HPDE6-E6E7 (cell line): ENCODE results near the gene MAPK9.
"Not testable (repeated sequence)": the region's sequence is repeated elsewhere in the genome, so short reads cannot be mapped to it uniquely, and the experiment has no call there.

Experiments
- DNase-seq: peaks from one replicate; pipeline ENCODE4 v3.0.0; 2011; ENCODE audit warnings: missing footprints; ENCODE audit errors: extremely low spot score

Gene MAPK9

DNA sequence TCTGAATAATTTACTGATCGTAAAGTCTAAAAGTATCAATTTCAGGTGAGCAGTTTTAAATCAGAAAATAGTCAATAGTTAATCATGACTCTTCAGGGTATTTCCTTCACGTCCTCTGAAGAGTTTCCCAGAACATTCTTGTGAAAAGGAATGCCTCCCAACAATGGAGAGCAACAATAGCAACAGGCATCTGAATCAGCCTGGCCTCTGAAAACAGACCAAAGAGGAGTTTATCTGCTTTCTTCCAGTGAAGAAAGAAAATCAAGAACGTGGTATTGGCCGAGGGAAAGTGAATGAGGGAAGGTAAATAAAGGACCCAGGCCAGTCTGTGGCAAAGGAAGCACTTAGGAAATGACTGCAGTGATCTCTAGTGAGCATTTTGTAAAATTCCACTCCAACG lies 56.8 kb downstream of the MAPK9 start:
- DNase-seq: no peak

- no peak for DNase-seq
Measured at GRCh38 chr5:180234271-180234670, 57.6 kb downstream of the MAPK9 start.

DNA sequence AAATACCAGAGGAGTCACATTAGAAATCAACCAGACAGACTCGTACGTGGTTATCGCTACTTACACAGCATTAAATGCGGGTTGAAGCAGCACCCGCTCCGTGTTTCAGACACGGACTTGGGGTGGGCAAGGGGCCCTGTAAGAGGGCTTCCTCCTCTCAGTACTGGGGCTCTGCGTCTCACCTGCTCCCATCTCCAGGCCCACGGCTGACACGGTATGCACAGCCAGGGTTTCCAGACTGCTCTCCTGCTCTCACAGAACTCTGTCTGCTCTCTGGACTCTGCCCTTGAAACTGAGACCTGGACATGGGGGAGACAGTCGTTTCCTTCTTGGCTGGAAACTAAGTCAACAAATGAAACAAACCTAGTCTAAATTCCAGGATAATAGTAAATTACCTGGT lies 58.2 kb downstream of the MAPK9 start:
- DNase-seq: no peak

- no peak for DNase-seq
Measured at GRCh38 chr5:180230017-180230416, 61.9 kb downstream of the MAPK9 start.

- DNase-seq: no peak
Measured at GRCh38 chr5:180222056-180222455, 69.8 kb downstream of the MAPK9 start.

GRCh38 chr5:180217797-180218196 lies 74.1 kb downstream of the MAPK9 start:
- DNase-seq: no peak

DNA sequence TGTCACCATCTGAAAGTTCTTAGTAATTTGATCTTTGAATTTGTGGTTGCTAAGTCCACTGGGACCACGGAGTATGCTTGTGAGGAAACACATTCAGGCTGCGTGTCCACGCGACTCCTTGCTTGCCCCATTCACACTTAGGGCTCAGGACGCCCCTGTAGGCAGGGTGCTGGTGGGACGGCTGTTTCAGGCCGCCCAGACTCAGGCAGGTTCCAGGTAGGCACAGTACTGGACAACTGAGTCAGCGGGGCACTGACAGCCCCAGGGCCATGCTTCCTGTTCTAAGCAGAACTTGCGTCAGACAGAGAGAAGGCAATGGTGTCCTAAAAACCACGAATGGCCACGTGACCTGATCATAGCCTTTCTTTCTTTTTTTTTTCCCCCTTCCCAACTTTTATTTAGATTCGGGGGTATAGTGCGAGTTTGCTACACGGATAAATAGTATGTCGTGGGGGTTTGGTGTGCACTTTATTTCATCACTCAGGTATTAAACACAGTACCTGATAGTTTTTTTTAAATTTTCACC lies 75.2 kb downstream of the MAPK9 start:
- no peak for DNase-seq

DNA sequence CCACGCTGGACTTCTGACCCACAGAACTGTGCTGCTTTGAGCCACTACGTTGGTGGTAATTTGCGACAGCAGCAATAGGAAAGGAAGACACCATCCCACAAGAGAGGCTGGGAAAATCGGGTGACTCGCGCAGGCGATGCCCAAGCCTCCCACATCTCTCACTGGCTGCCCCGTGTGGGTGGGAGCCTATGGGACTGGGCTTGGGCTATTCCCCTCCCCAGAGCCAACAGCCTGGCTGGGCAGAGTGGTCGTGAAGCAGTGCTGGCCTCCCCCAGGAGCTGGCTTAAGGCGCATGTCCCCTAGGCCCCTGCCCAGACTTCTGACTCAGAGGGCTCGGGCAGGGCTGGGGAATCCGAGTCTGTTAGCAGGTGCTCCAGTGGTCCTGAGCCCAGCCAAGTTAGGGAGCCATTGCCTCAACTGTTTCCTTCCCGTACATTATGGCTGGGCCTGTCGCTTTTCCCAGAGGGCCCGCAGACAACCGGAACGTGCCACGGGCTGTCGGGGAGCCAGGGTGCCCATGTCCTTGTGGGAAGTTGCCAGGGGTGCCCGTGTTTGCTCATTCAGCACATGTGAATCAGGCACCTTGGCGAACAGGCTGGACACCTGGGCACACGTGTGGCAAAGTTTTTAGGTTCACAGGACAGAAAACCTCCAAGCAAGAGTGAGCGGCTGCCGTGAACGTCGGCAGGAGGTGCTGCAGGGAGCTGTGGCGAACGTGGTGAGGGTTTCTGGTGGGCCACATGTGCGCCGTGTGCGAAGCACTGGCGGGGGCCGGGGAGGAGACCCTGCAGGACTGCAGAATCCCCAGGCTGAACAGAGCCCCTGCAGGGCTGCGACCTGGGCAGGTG lies 75.9 kb downstream of the MAPK9 start:
- no peak for DNase-seq

DNA sequence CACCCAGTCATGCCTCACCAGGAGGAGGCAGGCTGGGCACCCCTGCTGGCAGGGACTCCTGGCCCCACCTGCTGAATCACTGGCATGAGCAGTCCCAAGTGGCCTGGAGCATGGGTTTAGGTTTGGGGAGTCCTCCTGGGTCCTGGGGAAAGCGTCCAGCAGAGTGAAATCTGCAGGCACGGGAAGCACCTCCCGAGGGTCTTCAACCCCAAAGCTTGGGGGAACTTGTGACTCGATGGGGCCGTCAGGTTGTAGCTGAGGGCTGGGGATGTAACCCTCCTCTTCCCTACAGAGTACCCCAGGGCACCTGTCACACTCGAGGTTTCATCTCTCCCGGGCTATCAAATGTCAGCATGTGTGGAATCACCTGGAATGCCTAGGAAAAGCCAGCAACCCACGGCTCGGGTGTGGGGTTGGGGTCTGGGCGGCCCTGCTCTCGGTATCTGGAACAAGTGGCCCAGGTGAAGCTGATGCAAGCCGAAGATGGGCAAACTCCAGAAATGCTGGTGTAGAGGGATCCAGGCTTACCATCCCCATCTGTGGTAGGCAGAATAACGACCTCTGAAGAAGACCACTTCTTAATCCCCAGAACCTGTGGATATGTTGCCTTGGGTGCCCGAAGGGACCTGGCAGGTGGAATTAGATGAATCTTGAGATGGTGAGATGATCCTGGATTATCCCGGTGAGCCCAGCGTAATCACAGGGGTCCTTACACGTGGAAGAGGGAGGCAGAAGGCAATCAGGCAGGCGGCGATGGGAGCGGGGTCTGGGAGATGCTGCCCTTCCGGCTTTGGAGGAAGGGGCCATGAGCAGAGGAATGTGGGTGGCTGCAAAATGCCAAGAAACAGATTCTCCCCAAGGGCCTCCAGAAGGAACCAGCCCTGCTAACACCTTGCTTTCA lies 76.8 kb downstream of the MAPK9 start:
- no peak for DNase-seq

GRCh38 chr5:180213657-180214207 lies 78.2 kb downstream of the MAPK9 start:
- DNase-seq: no peak

- no peak for DNase-seq
Measured at GRCh38 chr5:180213256-180213600, 78.7 kb downstream of the MAPK9 start.

- DNase-seq: no peak
Measured at GRCh38 chr5:180212363-180213255, 79.3 kb downstream of the MAPK9 start.

- no peak for DNase-seq
Measured at GRCh38 chr5:180211761-180212035, 80.2 kb downstream of the MAPK9 start.

GRCh38 chr5:180210961-180211760 lies 80.7 kb downstream of the MAPK9 start:
- DNase-seq: no peak

GRCh38 chr5:180210077-180210476 lies 81.8 kb downstream of the MAPK9 start:
- DNase-seq: not testable (repeated sequence)

GRCh38 chr5:180209137-180209581 lies 82.7 kb downstream of the MAPK9 start, which contains the start of gene RASGEF1C:
TSS of gene RASGEF1C (minus strand) at chr5:180209211. CDS start at chr5:180138052, 71,159 bp downstream.
- DNase-seq: peak; percentile 74

DNA sequence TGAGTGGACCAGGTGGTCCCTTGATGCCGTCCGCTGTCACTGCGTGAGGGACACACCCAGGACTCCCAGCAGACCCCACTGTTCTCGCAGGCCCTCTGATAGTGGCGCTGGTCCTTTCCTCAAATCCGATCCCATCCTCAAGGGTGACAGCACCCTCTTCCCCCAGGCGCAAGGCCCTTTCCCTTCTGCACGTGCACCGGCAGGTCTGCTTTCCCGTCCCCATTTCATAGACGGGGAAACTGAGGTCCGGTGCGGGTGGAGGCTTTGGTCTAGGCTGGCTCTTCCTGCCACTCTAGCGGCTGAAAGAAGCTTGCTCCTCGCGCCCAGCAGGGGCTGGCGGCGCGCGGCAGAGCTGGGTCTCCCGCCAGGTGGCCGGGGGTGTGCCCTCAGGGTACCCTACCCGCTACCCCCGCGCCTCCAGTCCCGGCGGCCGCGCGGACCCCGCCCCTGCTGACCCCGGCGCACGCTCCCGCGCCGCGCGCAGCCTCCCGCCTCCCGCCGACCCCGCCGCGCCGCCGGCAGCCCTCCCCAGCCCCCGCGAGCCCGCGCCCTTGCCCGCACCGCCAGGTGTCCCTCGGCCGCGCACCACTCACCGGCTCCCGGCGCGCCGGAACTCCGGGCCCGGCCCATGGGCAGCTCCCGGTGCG lies 83.3 kb downstream of the MAPK9 start:
- no peak for DNase-seq

- DNase-seq: no peak
Measured at GRCh38 chr5:180208038-180208434, 83.8 kb downstream of the MAPK9 start.

DNA sequence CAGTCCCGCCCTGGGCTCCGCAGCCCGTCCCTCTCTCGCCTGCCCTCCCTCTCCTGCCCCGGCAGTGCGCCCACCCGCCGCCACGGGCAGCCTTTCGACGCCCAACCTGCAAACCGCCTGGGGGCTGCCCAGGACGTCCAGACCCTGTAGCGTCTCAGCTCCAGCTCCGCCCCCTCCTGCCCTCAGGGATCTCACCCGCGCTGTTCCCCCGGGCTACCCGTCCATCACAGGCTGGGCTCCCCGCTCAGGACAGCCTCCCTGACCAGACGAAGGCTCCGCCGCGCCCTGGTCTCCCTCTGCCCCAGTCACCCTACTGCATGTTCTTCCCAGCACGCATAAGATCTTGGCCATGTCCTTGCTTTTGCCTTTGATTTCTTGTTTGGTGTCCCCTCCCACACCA lies 84.3 kb downstream of the MAPK9 start:
- DNase-seq: no peak

DNA sequence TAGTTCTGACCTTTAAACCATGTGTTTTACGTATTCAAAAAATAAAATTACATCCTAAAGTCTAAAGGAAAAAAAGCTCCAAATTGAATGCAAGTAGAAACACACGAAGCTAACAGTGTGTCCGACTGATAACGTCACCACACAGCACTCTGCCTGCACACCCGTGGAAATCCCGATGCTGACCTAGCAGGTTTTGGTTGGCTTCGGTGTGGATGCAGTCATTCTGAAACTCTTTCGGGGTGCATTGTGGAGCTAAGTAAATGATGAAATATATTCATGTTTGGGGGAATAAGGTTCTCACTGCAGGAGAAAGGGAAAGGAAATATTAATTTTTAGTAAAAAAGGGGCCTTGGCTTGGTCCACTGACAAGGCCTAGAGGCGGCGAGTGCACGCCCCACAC lies 84.9 kb downstream of the MAPK9 start:
- DNase-seq: no peak
